ENCODE measurements around the gene DENND1A.
A peak's percentile ranks its signal among the peaks of the same experiment; 100 is the strongest.
"Not testable (repeated sequence)": the region's sequence is repeated elsewhere in the genome, so short reads cannot be mapped to it uniquely, and the experiment has no call there.

Gene DENND1A

DNA sequence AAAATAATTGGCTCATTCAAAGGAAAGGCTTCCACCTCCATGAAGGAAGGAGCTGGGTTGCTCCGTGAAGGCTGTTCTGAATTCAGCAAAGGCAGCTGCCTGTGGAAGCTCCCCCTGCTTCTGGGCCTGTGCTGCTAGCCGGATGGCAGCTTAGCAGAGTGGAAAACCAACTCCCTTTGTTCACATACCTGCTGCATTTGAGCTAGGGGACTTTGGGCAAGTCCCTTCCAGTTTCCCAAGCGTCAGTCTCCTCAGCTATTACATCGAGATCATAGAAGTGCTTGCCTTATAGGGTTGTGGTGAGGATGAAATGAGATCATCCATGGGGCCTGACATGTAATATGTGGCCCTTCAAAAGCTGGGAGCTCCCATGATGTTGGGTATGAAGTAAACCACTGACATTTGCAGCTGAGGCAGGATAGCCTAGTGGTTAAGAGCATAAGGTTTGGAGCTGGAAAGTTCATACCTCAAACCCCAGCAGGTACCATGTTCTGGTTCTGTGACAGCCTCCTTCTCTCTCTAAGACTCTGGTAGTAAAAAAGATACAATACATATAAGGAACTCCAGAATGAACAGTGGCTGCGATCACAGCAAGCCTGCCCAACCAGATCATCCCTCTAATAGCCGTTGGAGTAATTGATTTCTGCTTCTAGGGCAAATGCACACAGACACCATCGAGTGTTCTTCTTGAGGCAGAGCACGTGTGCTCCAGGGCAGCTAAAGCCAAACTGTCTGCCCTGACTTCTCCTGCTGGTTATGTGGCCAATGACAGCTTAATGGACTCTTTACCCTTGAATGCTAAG lies 11.0 kb upstream of the DENND1A start:
- no peaks in the 10 kb centered on the region for H3K4me1 ChIP-seq (ENCODE audit: insufficient read depth, low read length)
- H3K9ac ChIP-seq (ENCODE audit: low read depth, low read length), result no peak overlapping the region
- no peaks in the 10 kb centered on the region for H3K9me3 ChIP-seq (ENCODE audit: control insufficient read depth, insufficient read depth, low read length)
- no peaks in the 10 kb centered on the region for H3K36me3 ChIP-seq (ENCODE audit: insufficient read depth, low read length)

DNA sequence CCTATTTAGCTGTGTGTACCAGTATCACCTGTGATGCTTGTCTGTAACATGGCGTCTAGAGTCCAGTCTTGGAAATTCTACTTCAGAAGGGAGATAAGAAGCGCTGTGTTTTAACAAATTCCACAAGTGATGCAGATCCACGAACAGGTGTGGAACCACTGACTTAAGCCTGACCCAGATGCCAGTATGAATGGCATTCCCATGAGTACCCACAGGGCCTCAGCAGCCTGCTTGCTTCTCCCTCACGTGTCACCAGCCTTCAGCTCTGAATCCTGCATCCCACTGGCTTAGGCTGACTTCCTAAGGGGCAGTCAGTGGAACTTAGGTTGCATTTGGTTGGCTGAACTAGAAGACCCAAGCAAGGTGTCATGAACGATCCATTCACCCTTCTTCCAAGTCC lies 8.5 kb upstream of the DENND1A start:
- H3K9me3 ChIP-seq (ENCODE audit: control insufficient read depth, insufficient read depth, low read length), result no peaks in the 10 kb centered on the region
- no peak overlapping the region for H3K9ac ChIP-seq (ENCODE audit: low read depth, low read length)

DNA sequence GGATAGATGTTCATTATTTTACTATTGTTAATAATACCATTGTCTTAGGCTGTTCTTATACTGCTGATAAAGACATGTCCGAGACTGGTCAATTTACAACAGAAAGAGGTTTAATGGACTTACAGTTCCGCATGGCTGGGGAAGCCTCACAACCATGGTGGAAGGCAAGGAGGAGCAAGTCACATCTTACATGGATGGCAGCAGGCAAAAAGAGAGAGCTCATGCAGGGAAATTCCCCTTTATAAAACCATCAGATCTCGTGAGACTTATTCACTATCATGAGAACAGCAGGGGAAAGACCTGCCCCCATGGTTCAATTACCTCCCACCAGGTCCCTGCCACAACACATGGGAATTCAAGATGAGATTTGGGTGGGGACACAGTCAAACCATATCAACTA lies 6.6 kb upstream of the DENND1A start:
- not testable (repeated sequence) for H3K4me1 ChIP-seq (ENCODE audit: insufficient read depth, low read length); H3K9ac ChIP-seq (ENCODE audit: low read depth, low read length); H3K9me3 ChIP-seq (ENCODE audit: control insufficient read depth, insufficient read depth, low read length); H3K36me3 ChIP-seq (ENCODE audit: insufficient read depth, low read length)

More for the DNA sequence above, 8.5 kb upstream of the DENND1A start:
- Histone ChIP-seq H3K36me3 (ENCODE audit: insufficient read depth, low read length) (no peaks in the 10 kb centered on the region), H3K4me1 (ENCODE audit: insufficient read depth, low read length) (no peaks in the 10 kb centered on the region)

DNA sequence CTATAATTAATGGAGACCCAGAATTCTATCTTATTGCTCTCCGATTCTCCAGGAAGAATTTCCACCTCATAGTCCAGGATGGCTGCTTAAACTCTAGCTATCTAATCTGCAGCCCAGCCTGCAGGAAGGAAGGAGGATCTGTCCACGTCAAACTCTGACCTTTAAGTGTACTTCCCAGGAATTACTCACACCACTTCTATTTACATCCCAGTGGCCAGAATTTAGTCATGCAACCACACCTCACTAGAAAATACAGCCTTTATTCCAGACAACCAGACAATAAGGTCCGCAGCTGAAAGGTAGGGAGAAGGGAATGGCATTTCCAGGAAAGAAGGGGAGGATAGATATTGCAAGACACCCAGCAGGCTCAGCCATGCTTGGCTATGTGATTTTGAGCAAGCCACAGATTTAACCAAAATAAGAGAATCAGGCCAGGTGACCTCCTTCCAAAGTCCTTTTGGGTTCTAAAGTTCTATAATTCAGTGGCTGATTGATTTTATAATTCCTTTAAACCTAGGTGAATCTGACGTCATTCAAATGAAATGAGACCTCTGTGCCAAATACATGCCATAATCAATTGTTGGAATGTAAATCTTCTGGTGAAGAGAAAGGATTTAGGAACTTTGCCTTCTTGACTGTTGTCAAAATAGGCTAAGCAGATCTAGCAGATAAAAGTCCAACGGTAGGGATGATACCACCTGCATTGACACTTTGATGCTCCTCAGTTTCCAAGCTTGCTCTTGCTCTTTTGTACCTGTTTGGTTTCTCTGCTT lies 3.7 kb upstream of the DENND1A start:
- no peak overlapping the region for H3K9ac ChIP-seq (ENCODE audit: low read depth, low read length)
- no peaks in the 10 kb centered on the region for H3K4me1 ChIP-seq (ENCODE audit: insufficient read depth, low read length)
- H3K36me3 ChIP-seq (ENCODE audit: insufficient read depth, low read length), result no peaks in the 10 kb centered on the region
- no peaks in the 10 kb centered on the region for H3K9me3 ChIP-seq (ENCODE audit: control insufficient read depth, insufficient read depth, low read length)

DNA sequence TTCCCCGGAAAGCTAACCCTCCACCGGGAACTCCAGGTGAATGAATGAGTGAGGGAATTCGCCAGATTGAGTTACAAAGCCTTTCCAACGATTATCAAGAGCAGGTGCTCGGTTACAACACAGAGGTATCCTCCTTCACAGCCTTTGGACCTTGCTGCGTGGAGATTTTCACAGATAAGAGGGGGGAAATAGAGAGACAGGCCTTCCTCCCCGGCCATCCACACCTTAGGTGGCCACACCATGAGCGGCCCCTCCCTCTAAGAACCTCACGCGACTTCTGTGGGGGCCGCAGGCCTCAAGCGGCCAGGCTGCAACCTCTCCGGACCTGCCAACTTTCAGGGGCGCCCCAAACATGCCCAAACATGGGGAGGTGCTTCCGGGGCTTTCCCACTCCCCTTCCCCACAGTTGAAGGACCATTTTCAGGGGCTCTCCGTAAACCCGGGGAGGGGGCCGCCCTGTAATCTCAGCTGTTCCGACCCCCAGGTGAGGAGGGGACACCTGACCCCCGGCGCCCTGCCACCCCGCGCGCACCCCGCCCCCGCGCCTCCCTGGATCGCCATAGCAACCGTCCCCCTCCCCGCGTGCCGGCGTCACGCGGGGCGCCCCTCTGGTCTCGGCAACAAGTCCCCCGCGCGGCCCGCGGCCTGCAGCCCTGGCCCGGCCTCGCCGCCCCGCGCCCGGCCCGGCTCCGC lies 603 bp downstream of the DENND1A start:
- Histone ChIP-seq H3K9ac (ENCODE audit: low read depth, low read length) (peak overlapping the region; percentile 55), H3K36me3 (ENCODE audit: insufficient read depth, low read length) (no peaks in the 10 kb centered on the region), H3K9me3 (ENCODE audit: control insufficient read depth, insufficient read depth, low read length) (no peaks in the 10 kb centered on the region), H3K4me1 (ENCODE audit: insufficient read depth, low read length) (peaks cover 24% of the 10 kb centered on the region)

DNA sequence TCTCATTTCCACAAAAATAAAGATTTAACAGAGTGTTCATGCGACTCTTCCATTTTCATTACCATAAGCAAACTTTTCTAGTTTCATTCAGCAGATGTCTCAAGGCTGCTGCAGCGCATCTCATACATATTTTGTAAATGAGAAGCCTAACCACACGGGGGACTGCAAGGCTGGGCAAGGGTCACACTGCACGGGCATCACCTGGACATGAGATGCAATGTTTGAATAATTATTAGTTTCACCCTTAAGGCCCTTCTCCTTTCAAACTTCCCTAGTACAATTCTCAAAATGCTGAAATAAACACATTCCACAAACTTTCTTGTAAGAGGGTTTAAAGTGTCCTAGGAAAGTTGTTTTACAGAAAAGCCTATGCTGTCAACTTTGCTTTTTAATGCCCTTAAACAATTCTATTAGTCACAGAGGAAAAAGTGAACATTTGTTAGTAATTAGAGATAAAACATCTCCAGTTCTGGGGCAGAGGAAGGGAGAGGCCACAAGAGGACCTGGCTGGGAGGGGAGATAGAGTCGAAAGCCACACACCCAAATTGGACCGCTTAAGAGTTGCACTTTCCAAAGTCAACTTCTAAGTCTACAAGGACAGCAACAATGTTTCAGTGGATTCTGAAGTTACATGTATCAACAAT lies 1.3 kb downstream of the DENND1A start:
- Histone ChIP-seq H3K4me1 (ENCODE audit: insufficient read depth, low read length) (peaks cover 24% of the 10 kb centered on the region), H3K9me3 (ENCODE audit: control insufficient read depth, insufficient read depth, low read length) (0 out of 2 replicates have a peak, but pooled peaks cover 2% of the 10 kb centered on the region), H3K36me3 (ENCODE audit: insufficient read depth, low read length) (no peaks in the 10 kb centered on the region), H3K9ac (ENCODE audit: low read depth, low read length) (peak overlapping the region; percentile 55)

DNA sequence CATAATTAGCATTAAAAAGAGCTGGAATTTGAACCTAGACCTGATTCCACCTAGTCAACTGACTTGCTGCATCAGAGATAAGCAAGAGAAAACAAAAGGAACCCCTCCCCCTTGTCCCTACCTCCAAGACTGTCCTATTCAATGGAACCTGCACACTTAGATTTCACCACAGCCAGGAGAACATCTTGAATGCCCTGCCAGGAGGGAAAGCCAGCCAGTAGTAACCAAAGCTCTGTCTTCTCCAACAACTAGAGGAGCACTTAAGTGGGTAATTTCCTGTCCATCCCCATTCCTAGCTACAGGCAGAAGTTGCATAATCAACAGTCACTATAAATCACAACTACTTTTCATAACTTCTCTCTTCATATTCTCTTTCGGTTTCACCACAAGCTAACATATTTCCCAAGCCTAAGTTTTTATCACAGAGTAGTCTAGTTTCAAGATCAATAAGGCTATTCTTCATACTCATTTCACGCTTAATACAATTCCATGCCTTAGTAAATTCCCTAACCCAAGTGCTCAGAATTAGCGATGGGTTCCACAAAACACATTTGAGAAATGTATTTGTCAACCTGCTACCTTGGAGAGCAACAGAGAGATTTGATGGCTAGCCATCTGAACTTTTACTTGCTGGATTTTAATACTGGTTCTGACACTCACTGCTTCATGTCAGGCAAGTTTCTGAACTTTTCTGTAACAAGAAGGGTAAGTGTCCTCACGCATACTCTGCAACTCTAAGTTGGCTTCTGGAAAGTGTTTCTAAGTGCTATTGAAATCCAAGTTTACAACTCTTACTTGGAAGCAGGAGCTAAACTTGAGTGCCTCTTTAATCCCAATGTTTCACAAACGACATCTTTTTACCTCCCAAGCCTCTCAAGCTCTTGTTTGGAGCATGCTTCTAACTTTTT lies 2.0 kb downstream of the DENND1A start:
- Histone ChIP-seq H3K36me3 (ENCODE audit: insufficient read depth, low read length) (no peaks in the 10 kb centered on the region), H3K4me1 (ENCODE audit: insufficient read depth, low read length) (peaks cover 24% of the 10 kb centered on the region), H3K9me3 (ENCODE audit: control insufficient read depth, insufficient read depth, low read length) (0 out of 2 replicates have a peak, but pooled peaks cover 3% of the 10 kb centered on the region), H3K9ac (ENCODE audit: low read depth, low read length) (no peak overlapping the region)

DNA sequence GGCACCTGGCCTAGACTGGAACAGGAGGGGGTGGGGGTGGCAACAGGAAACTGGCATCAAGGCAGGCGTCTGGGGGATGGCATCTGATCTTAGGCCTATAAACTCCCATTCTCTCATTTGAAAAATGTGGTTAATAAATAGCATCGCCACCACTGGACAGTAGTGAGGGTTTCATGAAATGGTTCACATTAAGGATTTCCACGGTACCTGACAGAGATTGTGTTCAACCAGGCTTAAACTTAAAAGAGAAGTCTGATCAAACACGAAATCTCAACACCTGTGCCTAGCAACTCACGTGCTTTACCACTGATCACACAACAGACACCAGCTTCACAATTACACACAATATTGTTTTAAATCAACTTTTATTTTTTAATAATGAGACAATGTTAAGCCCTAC lies 3.0 kb downstream of the DENND1A start:
- Histone ChIP-seq H3K9ac (ENCODE audit: low read depth, low read length) (no peak overlapping the region), H3K4me1 (ENCODE audit: insufficient read depth, low read length) (peaks cover 24% of the 10 kb centered on the region), H3K36me3 (ENCODE audit: insufficient read depth, low read length) (no peaks in the 10 kb centered on the region), H3K9me3 (ENCODE audit: control insufficient read depth, insufficient read depth, low read length) (0 out of 2 replicates have a peak, but pooled peaks cover 3% of the 10 kb centered on the region)

DNA sequence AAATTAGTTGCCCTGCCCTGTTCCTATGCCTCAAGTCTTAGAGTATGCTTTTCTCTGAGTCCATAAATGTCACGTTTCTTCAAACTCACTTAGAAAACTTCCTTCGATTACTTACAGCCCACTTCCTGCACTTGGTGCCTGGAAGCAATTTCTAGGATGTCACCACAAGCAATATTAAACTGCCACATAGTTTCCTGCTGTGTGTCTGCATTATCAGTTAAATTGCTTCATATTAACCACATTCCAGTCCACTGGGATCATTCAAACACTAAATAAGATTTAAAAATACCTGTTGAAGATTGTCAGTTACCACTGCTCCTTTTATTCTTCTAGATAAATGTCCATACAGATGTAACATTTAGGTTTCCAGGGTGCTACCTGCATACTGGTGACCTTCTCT lies 4.1 kb downstream of the DENND1A start:
- no peaks in the 10 kb centered on the region for H3K36me3 ChIP-seq (ENCODE audit: insufficient read depth, low read length)
- H3K4me1 ChIP-seq (ENCODE audit: insufficient read depth, low read length), result peaks cover 24% of the 10 kb centered on the region
- H3K9ac ChIP-seq (ENCODE audit: low read depth, low read length), result no peak overlapping the region
- H3K9me3 ChIP-seq (ENCODE audit: control insufficient read depth, insufficient read depth, low read length), result 0 out of 2 replicates have a peak, but pooled peaks cover 3% of the 10 kb centered on the region

DNA sequence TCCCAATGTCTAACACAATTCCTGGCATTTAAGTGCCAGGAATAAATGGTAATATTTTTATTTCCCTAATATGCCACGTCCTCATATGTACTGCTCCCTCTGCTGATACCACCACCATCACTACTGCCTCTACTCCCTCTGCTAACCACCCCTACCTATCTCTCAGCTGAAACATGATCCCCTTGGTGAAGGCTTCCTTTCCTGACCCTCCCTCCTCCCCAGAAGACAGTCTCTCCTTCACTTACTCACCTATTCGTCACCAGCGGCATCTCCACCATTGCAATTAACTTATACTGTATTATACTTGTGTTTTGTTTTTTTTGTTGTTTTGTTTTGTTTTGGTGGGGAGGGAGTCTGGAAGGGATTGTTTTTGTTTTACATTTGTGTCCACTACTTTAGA lies 4.8 kb downstream of the DENND1A start:
- H3K36me3 ChIP-seq (ENCODE audit: insufficient read depth, low read length), result no peaks in the 10 kb centered on the region
- no peak overlapping the region for H3K9ac ChIP-seq (ENCODE audit: low read depth, low read length)
- 0 out of 2 replicates have a peak, but pooled peaks cover 3% of the 10 kb centered on the region for H3K9me3 ChIP-seq (ENCODE audit: control insufficient read depth, insufficient read depth, low read length)
- peaks cover 24% of the 10 kb centered on the region for H3K4me1 ChIP-seq (ENCODE audit: insufficient read depth, low read length)

DNA sequence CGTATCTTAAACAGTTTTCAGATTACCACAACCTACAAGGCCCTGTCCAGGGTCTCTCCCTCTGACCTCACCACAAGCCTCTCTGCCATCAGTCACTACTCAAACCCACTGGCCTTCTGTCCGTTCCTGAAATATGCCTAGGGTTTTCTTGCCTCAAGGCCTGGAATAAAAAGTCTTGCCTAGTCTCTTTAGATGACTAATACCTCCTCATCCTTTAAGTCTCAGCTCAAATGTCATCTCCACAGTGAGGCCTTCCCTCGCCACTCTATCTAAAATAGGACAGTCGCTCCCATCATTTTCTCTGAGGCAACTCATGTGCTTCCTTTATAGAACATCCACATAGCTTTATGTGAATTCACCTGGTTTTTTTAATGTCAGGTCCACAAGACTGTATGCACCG lies 5.2 kb downstream of the DENND1A start:
- Histone ChIP-seq H3K36me3 (ENCODE audit: insufficient read depth, low read length) (no peaks in the 10 kb centered on the region), H3K9me3 (ENCODE audit: control insufficient read depth, insufficient read depth, low read length) (0 out of 2 replicates have a peak, but pooled peaks cover 3% of the 10 kb centered on the region), H3K4me1 (ENCODE audit: insufficient read depth, low read length) (peaks cover 24% of the 10 kb centered on the region), H3K9ac (ENCODE audit: low read depth, low read length) (no peak overlapping the region)

DNA sequence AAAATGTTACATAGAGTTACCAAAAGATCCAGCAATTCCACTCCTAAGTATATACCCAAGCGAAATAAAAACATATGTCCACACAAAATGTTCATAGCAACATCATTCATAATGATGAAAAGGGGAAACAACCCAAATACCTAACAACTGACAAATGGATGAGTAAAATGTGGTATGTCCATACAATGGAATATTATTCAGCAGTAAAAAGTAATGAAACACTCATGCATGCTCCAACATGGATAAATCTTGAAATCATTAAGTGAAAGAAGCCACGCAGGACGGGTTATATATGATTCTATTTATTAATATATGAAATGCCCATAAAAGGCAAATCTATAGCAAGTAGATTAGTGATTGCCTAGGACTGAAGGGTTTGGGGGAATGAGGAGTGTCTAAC lies 6.0 kb downstream of the DENND1A start:
- H3K9ac ChIP-seq (ENCODE audit: low read depth, low read length), result no peak overlapping the region
- H3K9me3 ChIP-seq (ENCODE audit: control insufficient read depth, insufficient read depth, low read length), result 0 out of 2 replicates have a peak, but pooled peaks cover 3% of the 10 kb centered on the region
- no peaks in the 10 kb centered on the region for H3K36me3 ChIP-seq (ENCODE audit: insufficient read depth, low read length)
- H3K4me1 ChIP-seq (ENCODE audit: insufficient read depth, low read length), result peaks cover 24% of the 10 kb centered on the region

DNA sequence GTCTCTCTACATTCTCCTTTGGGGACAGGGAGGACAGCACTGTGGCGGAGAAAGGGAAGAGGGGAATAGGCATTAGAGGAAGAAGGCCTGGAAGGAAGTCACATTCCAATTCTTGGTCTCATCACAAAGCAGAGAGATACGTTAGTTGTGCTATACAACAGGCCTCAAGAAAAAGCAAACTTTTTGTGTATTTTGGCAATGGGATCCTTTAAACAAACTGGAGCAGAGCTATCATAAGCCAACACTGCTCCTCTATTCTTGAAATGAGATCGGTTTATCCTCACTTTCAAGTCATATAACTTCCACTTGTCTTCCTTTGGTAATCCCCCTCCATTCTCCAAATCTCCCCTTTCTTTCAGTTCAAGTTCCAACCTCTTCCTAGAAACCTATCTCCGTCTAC lies 6.5 kb downstream of the DENND1A start:
- H3K9me3 ChIP-seq (ENCODE audit: control insufficient read depth, insufficient read depth, low read length), result 0 out of 2 replicates have a peak, but pooled peaks cover 3% of the 10 kb centered on the region
- H3K9ac ChIP-seq (ENCODE audit: low read depth, low read length), result no peak overlapping the region
- no peaks in the 10 kb centered on the region for H3K36me3 ChIP-seq (ENCODE audit: insufficient read depth, low read length)
- peaks cover 23% of the 10 kb centered on the region for H3K4me1 ChIP-seq (ENCODE audit: insufficient read depth, low read length)
